Heart left ventricle (tissue), 13 donors: Measurements from ENCODE around the gene C2.

Source experiments
- POLR2A ChIP-seq, 2 donors: fragments of 450-650 bp; IDR thresholded peaks; one replicate each; pipeline ENCODE4 v1.6.1; 2017; ENCODE audit warnings: antibody characterized with exemption in 2 of 2, mild to moderate bottlenecking in 2 of 2, moderate library complexity in 2 of 2
- TF ChIP-seq, protein P1 (sequence below), 12 donors: fragments of 200-600 bp; sonication (generic) in 4 of 12; IDR thresholded peaks; one replicate each; pipeline versions ENCODE4 v1.5.0 to v1.8.0; 2018 to 2022; ENCODE audit warnings: antibody characterized with exemption in 12 of 12, mild to moderate bottlenecking in 5 of 12
- donor health status: ischemic (EF 13 %, LVEDD 7.1; RV severe dilation, severe dysfunction).
- donor health status: DM: no; HTN: yes; CAD: no.
- donor health status: DM: no; HTN: no; CAD: no.
- donor health status: ischemic (EF 25% LVEDD 6.9; RV normal size, moderate dysfunction).
- donor health status: ischemic (EF 25% LVEDD 5.7; RV mildly dilated, moderate dysfunction).
- donor health status: ischemic (EF 35%, LVEDD 5.7; RV mildly dilated, moderate dysfunction).
- donor health status: nonischemic (EF 11% LVEDD 7.7; RV severe dilation, severe dysfunction).
- donor health status: DM: yes; HTN: yes; CAD: no.
- donor health status: PGD.
- donor health status: ischemic (EF 29% LVEDD 5.4; RV normal size, mild dysfunction).
- donor health status: nonischemic (EF 23%, LVEDD 6.1; RV moderate dilation, normal function).

DNA sequence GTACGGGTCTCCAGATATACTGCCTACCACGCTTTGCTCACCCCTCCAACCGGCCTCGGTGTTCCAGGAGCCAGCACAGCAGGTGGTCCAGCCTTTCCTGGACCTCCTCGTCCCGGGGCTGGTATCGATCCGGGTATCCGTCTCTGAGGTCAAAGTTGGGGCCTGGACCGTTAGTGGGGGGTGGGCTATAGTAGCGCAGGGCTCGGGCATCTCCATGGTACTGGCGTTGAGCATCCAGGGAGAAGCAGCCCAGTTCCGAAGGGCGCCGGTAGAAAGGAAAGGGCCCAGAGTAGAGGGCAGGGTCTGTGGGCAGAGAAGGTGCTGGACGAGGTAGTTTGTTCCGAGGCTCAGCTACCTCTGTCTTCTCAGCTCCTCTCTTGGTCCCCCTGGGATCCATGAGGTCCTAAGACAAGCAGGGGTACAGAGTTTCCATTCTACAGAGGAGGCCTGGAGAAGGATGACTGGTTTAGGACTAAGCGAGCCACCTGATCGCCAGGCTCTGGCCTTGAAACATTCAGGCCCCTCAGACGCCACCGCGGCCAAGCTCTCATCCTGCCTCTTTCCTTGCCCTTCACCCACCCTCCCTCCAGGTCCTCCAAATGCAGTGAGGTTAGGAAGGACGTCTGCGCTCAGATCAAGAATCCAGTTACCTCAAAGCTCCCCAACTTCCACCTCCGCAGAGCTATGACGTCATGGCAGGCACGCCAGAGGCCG lies 43.9 kb downstream of the C2 start:
- TF ChIP-seq, protein P1, sequence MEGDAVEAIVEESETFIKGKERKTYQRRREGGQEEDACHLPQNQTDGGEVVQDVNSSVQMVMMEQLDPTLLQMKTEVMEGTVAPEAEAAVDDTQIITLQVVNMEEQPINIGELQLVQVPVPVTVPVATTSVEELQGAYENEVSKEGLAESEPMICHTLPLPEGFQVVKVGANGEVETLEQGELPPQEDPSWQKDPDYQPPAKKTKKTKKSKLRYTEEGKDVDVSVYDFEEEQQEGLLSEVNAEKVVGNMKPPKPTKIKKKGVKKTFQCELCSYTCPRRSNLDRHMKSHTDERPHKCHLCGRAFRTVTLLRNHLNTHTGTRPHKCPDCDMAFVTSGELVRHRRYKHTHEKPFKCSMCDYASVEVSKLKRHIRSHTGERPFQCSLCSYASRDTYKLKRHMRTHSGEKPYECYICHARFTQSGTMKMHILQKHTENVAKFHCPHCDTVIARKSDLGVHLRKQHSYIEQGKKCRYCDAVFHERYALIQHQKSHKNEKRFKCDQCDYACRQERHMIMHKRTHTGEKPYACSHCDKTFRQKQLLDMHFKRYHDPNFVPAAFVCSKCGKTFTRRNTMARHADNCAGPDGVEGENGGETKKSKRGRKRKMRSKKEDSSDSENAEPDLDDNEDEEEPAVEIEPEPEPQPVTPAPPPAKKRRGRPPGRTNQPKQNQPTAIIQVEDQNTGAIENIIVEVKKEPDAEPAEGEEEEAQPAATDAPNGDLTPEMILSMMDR (IDR thresholded peaks at IDR 0.05), result no peak
- TF ChIP-seq POLR2A (IDR thresholded peaks at IDR 0.05), result no peak
